Measurements from ENCODE around the gene RPTOR.

The RPTOR gene

GRCh38 chr17:80675438-80676095 lies 130.9 kb downstream of the RPTOR start:
- TF ChIP-seq, protein P1, sequence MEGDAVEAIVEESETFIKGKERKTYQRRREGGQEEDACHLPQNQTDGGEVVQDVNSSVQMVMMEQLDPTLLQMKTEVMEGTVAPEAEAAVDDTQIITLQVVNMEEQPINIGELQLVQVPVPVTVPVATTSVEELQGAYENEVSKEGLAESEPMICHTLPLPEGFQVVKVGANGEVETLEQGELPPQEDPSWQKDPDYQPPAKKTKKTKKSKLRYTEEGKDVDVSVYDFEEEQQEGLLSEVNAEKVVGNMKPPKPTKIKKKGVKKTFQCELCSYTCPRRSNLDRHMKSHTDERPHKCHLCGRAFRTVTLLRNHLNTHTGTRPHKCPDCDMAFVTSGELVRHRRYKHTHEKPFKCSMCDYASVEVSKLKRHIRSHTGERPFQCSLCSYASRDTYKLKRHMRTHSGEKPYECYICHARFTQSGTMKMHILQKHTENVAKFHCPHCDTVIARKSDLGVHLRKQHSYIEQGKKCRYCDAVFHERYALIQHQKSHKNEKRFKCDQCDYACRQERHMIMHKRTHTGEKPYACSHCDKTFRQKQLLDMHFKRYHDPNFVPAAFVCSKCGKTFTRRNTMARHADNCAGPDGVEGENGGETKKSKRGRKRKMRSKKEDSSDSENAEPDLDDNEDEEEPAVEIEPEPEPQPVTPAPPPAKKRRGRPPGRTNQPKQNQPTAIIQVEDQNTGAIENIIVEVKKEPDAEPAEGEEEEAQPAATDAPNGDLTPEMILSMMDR (IDR thresholded peaks at IDR 0.05; ENCODE audit: control insufficient read depth, insufficient read depth, low read depth, low read length, missing control alignments): no peak

GRCh38 chr17:80676096-80676466 lies 131.4 kb downstream of the RPTOR start:
- DNase-seq (ENCODE audit: low read depth): no peak
- TF ChIP-seq, protein P1 (IDR thresholded peaks at IDR 0.05; ENCODE audit: control insufficient read depth, insufficient read depth, low read depth, low read length, missing control alignments): no peak
- H3K4me3 ChIP-seq (ENCODE audit: control insufficient read depth, low read depth, low read length): no peak overlapping the region

More at GRCh38 chr17:80675438-80676095, 130.9 kb downstream of the RPTOR start:
- no peak for DNase-seq (ENCODE audit: low read depth)
- no peak overlapping the region for H3K4me3 ChIP-seq (ENCODE audit: control insufficient read depth, low read depth, low read length)

- H3K4me3 ChIP-seq (ENCODE audit: control insufficient read depth, low read depth, low read length): no peak overlapping the region
- TF ChIP-seq, protein P1 (IDR thresholded peaks at IDR 0.05; ENCODE audit: control insufficient read depth, insufficient read depth, low read depth, low read length, missing control alignments): no peak
- no peak for DNase-seq (ENCODE audit: low read depth)
These were observed 131.9 kb downstream of the RPTOR start for GRCh38 chr17:80676564-80676963.

- TF ChIP-seq, protein P1 (IDR thresholded peaks at IDR 0.05; ENCODE audit: control insufficient read depth, insufficient read depth, low read depth, low read length, missing control alignments): no peak
- no peak overlapping the region for H3K4me3 ChIP-seq (ENCODE audit: control insufficient read depth, low read depth, low read length)
- DNase-seq (ENCODE audit: low read depth): no peak
These were observed 132.6 kb downstream of the RPTOR start for GRCh38 chr17:80677214-80677756.

GRCh38 chr17:80679816-80680215 lies 135.2 kb downstream of the RPTOR start:
- TF ChIP-seq, protein P1 (IDR thresholded peaks at IDR 0.05; ENCODE audit: control insufficient read depth, insufficient read depth, low read depth, low read length, missing control alignments): no peak
- no peak overlapping the region for H3K4me3 ChIP-seq (ENCODE audit: control insufficient read depth, low read depth, low read length)
- DNase-seq (ENCODE audit: low read depth): no peak

DNA sequence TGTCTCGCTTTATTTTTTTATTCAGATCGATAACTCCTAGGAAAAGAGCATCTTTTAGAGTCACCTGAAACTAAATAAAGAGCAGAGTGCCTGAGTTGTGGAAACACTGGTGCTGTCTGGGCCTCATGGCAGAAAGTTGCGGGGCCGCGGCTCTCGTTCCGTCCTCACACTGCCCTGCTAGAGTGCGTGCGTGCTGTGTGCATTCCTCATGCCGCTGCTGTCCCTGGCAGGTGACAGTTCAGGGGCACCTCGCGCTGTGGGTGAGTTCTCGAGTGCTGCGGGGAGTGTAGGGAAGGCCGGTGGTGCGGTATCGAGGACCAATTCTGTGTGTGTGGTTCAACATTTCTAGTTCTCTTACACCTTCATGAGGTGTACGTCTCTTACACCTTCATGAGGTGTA lies 136.6 kb downstream of the RPTOR start:
- no peak for DNase-seq (ENCODE audit: low read depth)
- TF ChIP-seq, protein P1 (IDR thresholded peaks at IDR 0.05; ENCODE audit: control insufficient read depth, insufficient read depth, low read depth, low read length, missing control alignments): no peak
- H3K4me3 ChIP-seq (ENCODE audit: control insufficient read depth, low read depth, low read length): no peak overlapping the region
